ENCODE measurements around the gene ZBP1.

GRCh38 chr20:57582432-57583288 lies 37.6 kb downstream of the ZBP1 start:
- TF ChIP-seq CTCF (IDR thresholded peaks at IDR 0.05) (peak in 2 of 4 experiments; percentile 24 to 38), POLR2A (IDR thresholded peaks at IDR 0.05) (no peak), EP300 (IDR thresholded peaks at IDR 0.05) (peak in 3 of 4 donors; percentile 34 to 75 (median 75)), POLR2AphosphoS5 (IDR thresholded peaks at IDR 0.05) (peak; percentile 37 to 77 (median 56))
